Loucy (cell line): Measurements from ENCODE around the gene DUSP18.
A peak's percentile ranks its signal among the peaks of the same experiment; 100 is the strongest.
"Not testable (repeated sequence)": the region's sequence is repeated elsewhere in the genome, so short reads cannot be mapped to it uniquely, and the experiment has no call there.

Source experiments
- H2AFZ ChIP-seq: fragments of 200-600 bp; sonication (generic); 2 replicates; pipeline ENCODE4 v1.6.0; 2016; ENCODE audit warnings: antibody characterized with exemption, mild to moderate bottlenecking, low read length, moderate library complexity
- H3F3A ChIP-seq: fragments of 200-600 bp; 2 replicates; pipeline ENCODE4 v1.6.0; 2016; ENCODE audit warnings: antibody characterized with exemption, low read depth, mild to moderate bottlenecking
- H3K27me3 ChIP-seq: fragments of 200-600 bp; sonication (generic); 2 replicates; pipeline ENCODE4 v1.6.1; 2014; ENCODE audit warnings: low read length, mild to moderate bottlenecking; ENCODE audit not compliant: insufficient read depth, poor library complexity, severe bottlenecking
- H3K36me3 ChIP-seq: fragments of 200-600 bp; sonication (generic); 2 replicates; pipeline ENCODE4 v1.6.1; 2016; ENCODE audit warnings: low read length; ENCODE audit not compliant: insufficient read depth
- H3K4me1 ChIP-seq: fragments of 200-600 bp; sonication (generic); 2 replicates; pipeline ENCODE4 v1.5.1; 2014; ENCODE audit warnings: low read length, mild to moderate bottlenecking; ENCODE audit not compliant: insufficient read depth, poor library complexity, severe bottlenecking
- H3K4me2 ChIP-seq: fragments of 200-600 bp; sonication (generic); 2 replicates; pipeline ENCODE4 v1.6.0; 2014; ENCODE audit warnings: antibody characterized with exemption, low read length, low read depth, mild to moderate bottlenecking; ENCODE audit not compliant: poor library complexity, severe bottlenecking
- H3K4me3 ChIP-seq: fragments of 200-600 bp; sonication (generic); 2 replicates; pipeline ENCODE4 v1.5.1; 2014; ENCODE audit warnings: low read length, mild to moderate bottlenecking, mixed read lengths; ENCODE audit not compliant: poor library complexity, severe bottlenecking
- H3K79me2 ChIP-seq: fragments of 200-600 bp; sonication (generic); 2 replicates; pipeline ENCODE4 v1.6.1; 2014; ENCODE audit warnings: low read length; ENCODE audit not compliant: insufficient read depth
- H3K9ac ChIP-seq: fragments of 200-600 bp; sonication (generic); 2 replicates; pipeline ENCODE4 v1.6.0; 2014; ENCODE audit warnings: mild to moderate bottlenecking, low read depth, low read length, moderate library complexity; ENCODE audit not compliant: poor library complexity, severe bottlenecking
- H3K9me2 ChIP-seq: fragments of 200-600 bp; sonication (generic); replicated peaks from 2 replicates; pipeline ENCODE4 v1.6.1; 2016; ENCODE audit warnings: low read depth, low read length, mixed read lengths
- H3K9me3 ChIP-seq: fragments of 200-600 bp; sonication (generic); 2 replicates; pipeline ENCODE4 v1.6.1; 2014; ENCODE audit warnings: mild to moderate bottlenecking, antibody characterized with exemption, low read length, low read depth; ENCODE audit not compliant: insufficient read depth
- H4K20me1 ChIP-seq: fragments of 200-600 bp; sonication (generic); 2 replicates; pipeline ENCODE4 v1.6.0; 2014; ENCODE audit warnings: antibody characterized with exemption, low read length, mild to moderate bottlenecking; ENCODE audit not compliant: insufficient read depth, poor library complexity, severe bottlenecking
- CTCF ChIP-seq: fragments of 200-600 bp; sonication (generic); conservative IDR thresholded peaks from 2 replicates; pipeline ENCODE4 v1.5.1; 2014; ENCODE audit warnings: mild to moderate bottlenecking, antibody characterized with exemption, low read length
- EZH2phosphoT487 ChIP-seq: fragments of 200-600 bp; IDR thresholded peaks from 2 replicates; pipeline ENCODE4 v1.6.1; 2018; ENCODE audit warnings: antibody characterized with exemption, mild to moderate bottlenecking, moderate library complexity, borderline replicate concordance

Gene DUSP18

GRCh38 chr22:30634471-30635233, 33.0 kb downstream of the DUSP18 start:
- TF ChIP-seq CTCF (peak; percentile 92), EZH2phosphoT487 (no peak)
- Histone ChIP-seq H3K4me2 (peak overlapping the region; percentile 100), H3K27me3 (no peaks in the 10 kb centered on the region), H3K4me1 (peaks cover 16% of the 10 kb centered on the region), H4K20me1 (no peaks in the 10 kb centered on the region), H3K9ac (peak overlapping the region; percentile 42), H2AFZ (peak overlapping the region; percentile 89), H3K79me2 (no peaks in the 10 kb centered on the region), H3K9me3 (no peaks in the 10 kb centered on the region), H3K36me3 (no peaks in the 10 kb centered on the region), H3K4me3 (peak overlapping the region; percentile 73), H3K9me2 (no peaks in the 10 kb centered on the region), H3F3A (peaks cover 4% of the 10 kb centered on the region)

DNA sequence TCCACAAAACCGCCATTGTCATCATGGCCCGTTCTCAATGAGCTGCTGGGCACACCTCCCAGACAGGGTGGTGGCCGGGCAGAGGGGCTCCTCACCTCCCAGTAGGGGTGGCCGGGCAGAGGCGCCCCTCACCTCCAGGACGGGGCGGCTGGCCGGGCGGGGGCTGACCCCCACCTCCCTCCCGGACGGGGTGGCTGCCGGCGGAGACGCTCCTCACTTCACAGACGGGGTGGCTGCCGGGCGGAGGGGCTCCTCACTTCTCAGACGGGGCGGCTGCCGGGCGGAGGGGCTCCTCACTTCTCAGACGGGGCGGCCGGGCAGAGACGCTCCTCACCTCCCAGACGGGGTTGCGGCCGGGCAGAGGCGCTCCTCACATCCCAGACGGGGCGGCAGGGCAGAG, 36.2 kb downstream of the DUSP18 start:
- not testable (repeated sequence) for H3K4me3 ChIP-seq, H3K79me2 ChIP-seq, H2AFZ ChIP-seq, H3K9me2 ChIP-seq, H3K36me3 ChIP-seq, H3K27me3 ChIP-seq, H3K9ac ChIP-seq, H4K20me1 ChIP-seq, H3K4me2 ChIP-seq, H3F3A ChIP-seq, H3K9me3 ChIP-seq
- H3K4me1 ChIP-seq = peaks cover 16% of the 10 kb centered on the region

- no peak overlapping the region for H3K9ac ChIP-seq
- TF ChIP-seq CTCF (no peak), EZH2phosphoT487 (no peak)
- H3K9me2 ChIP-seq = no peaks in the 10 kb centered on the region
- no peaks in the 10 kb centered on the region for H3K79me2 ChIP-seq
- H3K4me1 ChIP-seq = peaks cover 3% of the 10 kb centered on the region
- H4K20me1 ChIP-seq = no peaks in the 10 kb centered on the region
- no peaks in the 10 kb centered on the region for H3K9me3 ChIP-seq
- H2AFZ ChIP-seq = no peak overlapping the region
- no peak overlapping the region for H3K4me3 ChIP-seq
- H3F3A ChIP-seq = no peaks in the 10 kb centered on the region
- H3K36me3 ChIP-seq = no peaks in the 10 kb centered on the region
- no peaks in the 10 kb centered on the region for H3K27me3 ChIP-seq
- H3K4me2 ChIP-seq = no peak overlapping the region
These were observed 39.2 kb downstream of the DUSP18 start for GRCh38 chr22:30628491-30628890.

- H3K9me2 ChIP-seq = no peaks in the 10 kb centered on the region
- no peak overlapping the region for H3K9ac ChIP-seq
- no peak overlapping the region for H3K4me2 ChIP-seq
- no peaks in the 10 kb centered on the region for H3K27me3 ChIP-seq
- H3K36me3 ChIP-seq = no peaks in the 10 kb centered on the region
- H3K9me3 ChIP-seq = no peaks in the 10 kb centered on the region
- no peak overlapping the region for H3K4me3 ChIP-seq
- peaks cover 3% of the 10 kb centered on the region for H3K4me1 ChIP-seq
- H2AFZ ChIP-seq = no peak overlapping the region
- H3F3A ChIP-seq = no peaks in the 10 kb centered on the region
- H4K20me1 ChIP-seq = no peaks in the 10 kb centered on the region
- TF ChIP-seq EZH2phosphoT487 (no peak), CTCF (no peak)
- H3K79me2 ChIP-seq = no peaks in the 10 kb centered on the region
These were observed 40.2 kb downstream of the DUSP18 start for GRCh38 chr22:30627471-30627870.
